NCI-H1436 (cell line): ENCODE results near the gene GBP2.

Experiments used
- DNase-seq: peaks from one replicate; lab custom pipeline; 2025; lab: John Stamatoyannopoulos, UW

The GBP2 gene

GRCh38 chr1:89065079-89065868, 60.6 kb downstream of the GBP2 start, which contains the start of gene GBP1:
TSS of gene GBP1 (minus strand) at chr1:89065208. CDS start at chr1:89063234, 1,974 bp downstream.
- DNase-seq = no peak

- DNase-seq = no peak
These were observed 61.3 kb downstream of the GBP2 start for GRCh38 chr1:89064632-89065031.

- DNase-seq = no peak
These were observed 62.8 kb downstream of the GBP2 start for GRCh38 chr1:89063094-89063493.

- no peak for DNase-seq
These were observed 65.8 kb downstream of the GBP2 start for GRCh38 chr1:89060091-89060490.
